ENCODE results near the gene LZTR1. TPM values are rescaled to one million over a fixed set of nuclear protein-coding genes. Genes with fewer than 3 reads are reported as not detected.

The LZTR1 gene
- total RNA-seq, 1 experiment from 2014 or later = 37.2 TPM

DNA sequence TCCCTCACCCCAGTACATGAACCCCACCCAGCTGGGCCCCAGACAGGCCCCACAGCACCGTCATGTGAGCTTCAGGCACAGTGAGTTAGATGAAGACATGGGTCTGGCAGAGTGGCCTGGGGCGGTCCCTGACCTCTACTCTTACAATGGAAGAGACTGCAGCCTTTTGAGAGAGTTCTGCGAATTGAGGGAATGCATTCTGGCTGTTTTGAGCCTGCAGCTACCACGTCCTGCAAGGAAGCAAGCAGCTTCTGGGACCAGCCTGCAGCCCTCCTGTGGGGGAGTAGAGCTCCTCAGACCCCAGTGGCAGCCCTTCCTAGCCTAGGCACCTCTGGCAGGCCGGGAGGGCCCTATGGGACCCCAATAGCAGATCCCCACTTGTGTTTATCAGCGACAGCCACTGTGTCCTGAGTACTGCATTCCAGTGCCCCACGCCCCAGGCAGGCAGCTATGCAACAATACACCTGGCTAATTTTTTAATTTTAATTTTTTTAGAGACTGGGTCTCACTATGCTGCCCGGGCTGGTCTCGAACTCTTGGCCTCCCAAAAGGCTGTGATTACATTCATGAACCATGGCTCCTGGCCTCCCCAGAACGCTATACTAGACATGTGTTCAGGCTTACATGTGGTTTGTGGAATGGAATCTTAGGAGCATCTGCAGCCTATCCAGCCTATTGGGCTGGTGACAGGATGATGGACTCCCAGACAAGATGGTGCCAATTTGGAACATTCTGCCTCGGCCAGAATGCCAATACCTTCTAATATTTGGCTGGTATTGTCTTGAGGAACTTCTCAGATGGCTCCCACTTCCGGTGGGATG is 51.0 kb downstream of the LZTR1 start:
- Mint-ChIP-seq H3K36me3 (ENCODE audit: insufficient read depth, unreplicated experiment) (peaks cover 6% of the 10 kb centered on the region), H3K4me1 (ENCODE audit: low read depth, unreplicated experiment) (no peaks in the 10 kb centered on the region), H3K4me3 (ENCODE audit: unreplicated experiment) (peak overlapping the region; percentile 62), H3K27me3 (ENCODE audit: insufficient read depth, unreplicated experiment) (no peaks in the 10 kb centered on the region), H3K9me3 (ENCODE audit: unreplicated experiment) (no peaks in the 10 kb centered on the region), H3K27ac (ENCODE audit: unreplicated experiment) (no peak overlapping the region)
- H3K27me3 ChIP-seq (replicated peaks; ENCODE audit: control insufficient read depth, insufficient read depth, low read length) = no peaks in the 10 kb centered on the region
- DNase-seq = no peak
- no peaks in the 10 kb centered on the region for H3K36me3 ChIP-seq (ENCODE audit: control insufficient read depth, insufficient read depth, low read length)
- intact Hi-C loops (cut with micrococcal nuclease; ENCODE audit: unreplicated experiment) = no loop called here
- no peak overlapping the region for H3K4me3 ChIP-seq (ENCODE audit: low read depth, low read length)
- no peaks in the 10 kb centered on the region for H3K9me3 ChIP-seq
- H3K4me1 ChIP-seq = peaks cover 22% of the 10 kb centered on the region
- no TSS peak for BruUV-seq (replicated peaks)
- TF ChIP-seq, protein P1, sequence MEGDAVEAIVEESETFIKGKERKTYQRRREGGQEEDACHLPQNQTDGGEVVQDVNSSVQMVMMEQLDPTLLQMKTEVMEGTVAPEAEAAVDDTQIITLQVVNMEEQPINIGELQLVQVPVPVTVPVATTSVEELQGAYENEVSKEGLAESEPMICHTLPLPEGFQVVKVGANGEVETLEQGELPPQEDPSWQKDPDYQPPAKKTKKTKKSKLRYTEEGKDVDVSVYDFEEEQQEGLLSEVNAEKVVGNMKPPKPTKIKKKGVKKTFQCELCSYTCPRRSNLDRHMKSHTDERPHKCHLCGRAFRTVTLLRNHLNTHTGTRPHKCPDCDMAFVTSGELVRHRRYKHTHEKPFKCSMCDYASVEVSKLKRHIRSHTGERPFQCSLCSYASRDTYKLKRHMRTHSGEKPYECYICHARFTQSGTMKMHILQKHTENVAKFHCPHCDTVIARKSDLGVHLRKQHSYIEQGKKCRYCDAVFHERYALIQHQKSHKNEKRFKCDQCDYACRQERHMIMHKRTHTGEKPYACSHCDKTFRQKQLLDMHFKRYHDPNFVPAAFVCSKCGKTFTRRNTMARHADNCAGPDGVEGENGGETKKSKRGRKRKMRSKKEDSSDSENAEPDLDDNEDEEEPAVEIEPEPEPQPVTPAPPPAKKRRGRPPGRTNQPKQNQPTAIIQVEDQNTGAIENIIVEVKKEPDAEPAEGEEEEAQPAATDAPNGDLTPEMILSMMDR (IDR thresholded peaks at IDR 0.05; ENCODE audit: insufficient read depth in 1 of 2, low read depth in 1 of 2, low read length in 1 of 2, severe bottlenecking in 1 of 2, unreplicated experiment in 1 of 2) = no peak
- ChIA-PET POLR2A (no interaction called here), CTCF (no interaction called here)

DNA sequence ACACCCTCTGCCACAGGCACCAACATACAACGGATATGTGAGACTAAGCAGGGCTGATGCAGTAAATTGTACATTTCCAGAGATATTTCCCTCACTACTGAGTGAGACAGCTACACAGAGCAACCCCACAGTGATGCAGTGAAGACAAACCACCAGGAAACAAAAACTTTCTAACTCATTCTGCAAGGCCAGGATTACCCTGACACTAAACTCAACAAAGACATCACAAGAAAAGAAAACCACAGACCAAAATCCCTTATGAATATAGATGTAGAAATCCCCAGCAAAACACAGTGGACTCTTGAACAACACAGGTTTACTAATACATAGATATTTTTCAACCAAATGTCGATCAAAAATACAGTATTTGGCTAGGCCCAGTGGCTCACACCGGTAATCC is 51.8 kb downstream of the LZTR1 start:
- H3K27ac Mint-ChIP-seq (ENCODE audit: unreplicated experiment) = no peak overlapping the region
- peaks cover 27% of the 10 kb centered on the region for H3K4me1 ChIP-seq
- BruUV-seq (replicated peaks) = no TSS peak
- no peaks in the 10 kb centered on the region for H3K4me1 Mint-ChIP-seq (ENCODE audit: low read depth, unreplicated experiment)
- no peaks in the 10 kb centered on the region for H3K9me3 Mint-ChIP-seq (ENCODE audit: unreplicated experiment)
- CTCF ChIA-PET = no interaction called here
- no peak overlapping the region for H3K4me3 Mint-ChIP-seq (ENCODE audit: unreplicated experiment)
- no peaks in the 10 kb centered on the region for H3K27me3 Mint-ChIP-seq (ENCODE audit: insufficient read depth, unreplicated experiment)
- H3K9me3 ChIP-seq = no peaks in the 10 kb centered on the region
- no peak for DNase-seq
- no peaks in the 10 kb centered on the region for H3K36me3 ChIP-seq (ENCODE audit: control insufficient read depth, insufficient read depth, low read length)
- H3K4me3 ChIP-seq (ENCODE audit: low read depth, low read length) = no peak overlapping the region
- POLR2A ChIA-PET = no interaction called here
- TF ChIP-seq, protein P1 (IDR thresholded peaks at IDR 0.05; ENCODE audit: insufficient read depth in 1 of 2, low read depth in 1 of 2, low read length in 1 of 2, severe bottlenecking in 1 of 2, unreplicated experiment in 1 of 2) = no peak
- peaks cover 6% of the 10 kb centered on the region for H3K36me3 Mint-ChIP-seq (ENCODE audit: insufficient read depth, unreplicated experiment)
- intact Hi-C loops (cut with micrococcal nuclease; ENCODE audit: unreplicated experiment) = no loop called here
- H3K27me3 ChIP-seq (replicated peaks; ENCODE audit: control insufficient read depth, insufficient read depth, low read length) = no peaks in the 10 kb centered on the region

DNA sequence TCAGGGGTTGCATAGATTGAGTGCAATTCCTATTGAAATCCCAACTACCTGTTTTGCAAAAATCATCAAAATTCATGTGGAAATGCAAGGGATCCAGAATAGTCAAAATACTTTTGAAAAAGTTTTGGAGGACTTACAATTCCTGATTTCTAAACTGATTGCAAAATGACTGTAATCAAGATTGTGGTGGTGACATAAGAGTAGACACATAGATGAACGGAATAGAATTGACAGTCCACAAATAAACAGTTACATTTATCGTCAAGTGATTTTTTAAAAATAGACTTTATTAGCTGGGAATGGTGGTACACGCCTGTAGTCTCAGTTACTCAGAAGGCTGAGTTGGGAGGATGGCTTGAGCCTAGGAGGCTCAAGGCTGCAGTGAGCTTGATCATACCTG is 52.9 kb downstream of the LZTR1 start:
- H3K27me3 ChIP-seq (replicated peaks; ENCODE audit: control insufficient read depth, insufficient read depth, low read length) = no peaks in the 10 kb centered on the region
- ChIA-PET CTCF (interaction anchor here (0.7 kb wide), 1 partner anchor 1171 kb away, joined by 3 read pairs; no protein-coding TSS in a partner anchor), POLR2A (no interaction called here)
- no peak overlapping the region for H3K27ac Mint-ChIP-seq (ENCODE audit: unreplicated experiment)
- H3K4me3 Mint-ChIP-seq (ENCODE audit: unreplicated experiment) = no peak overlapping the region
- H3K9me3 ChIP-seq = no peaks in the 10 kb centered on the region
- no peaks in the 10 kb centered on the region for H3K36me3 ChIP-seq (ENCODE audit: control insufficient read depth, insufficient read depth, low read length)
- peaks cover 29% of the 10 kb centered on the region for H3K4me1 ChIP-seq
- peaks cover 6% of the 10 kb centered on the region for H3K36me3 Mint-ChIP-seq (ENCODE audit: insufficient read depth, unreplicated experiment)
- intact Hi-C loops (cut with micrococcal nuclease; ENCODE audit: unreplicated experiment) = no loop called here
- no peak for DNase-seq
- H3K9me3 Mint-ChIP-seq (ENCODE audit: unreplicated experiment) = no peaks in the 10 kb centered on the region
- H3K4me3 ChIP-seq (ENCODE audit: low read depth, low read length) = no peak overlapping the region
- TF ChIP-seq, protein P1 (IDR thresholded peaks at IDR 0.05; ENCODE audit: insufficient read depth in 1 of 2, low read depth in 1 of 2, low read length in 1 of 2, severe bottlenecking in 1 of 2, unreplicated experiment in 1 of 2) = no peak
- no peaks in the 10 kb centered on the region for H3K27me3 Mint-ChIP-seq (ENCODE audit: insufficient read depth, unreplicated experiment)
- peaks cover 5% of the 10 kb centered on the region for H3K4me1 Mint-ChIP-seq (ENCODE audit: low read depth, unreplicated experiment)
- no TSS peak for BruUV-seq (replicated peaks)

Measured in Caco-2 (cell line).